GM18951 (cell line): ENCODE measurements around the gene CFL1.

Source experiments
- POLR2A ChIP-seq: IDR thresholded peaks from 4 replicates; pipeline ENCODE4 v1.6.1; 2011; ENCODE audit warnings: mild to moderate bottlenecking; ENCODE audit not compliant: insufficient read length, insufficient read depth; ENCODE audit errors: extremely low read depth
- in situ Hi-C: fragments of 300-500 bp; cut with MboI; formaldehyde crosslinking; loops from one replicate; pipeline ENCODE4 v1.12.0; 2022; ENCODE audit warnings: low sequenced_read_pairs, mixed read lengths, inconsistent platforms; ENCODE audit not compliant: unreplicated experiment

The CFL1 gene

DNA sequence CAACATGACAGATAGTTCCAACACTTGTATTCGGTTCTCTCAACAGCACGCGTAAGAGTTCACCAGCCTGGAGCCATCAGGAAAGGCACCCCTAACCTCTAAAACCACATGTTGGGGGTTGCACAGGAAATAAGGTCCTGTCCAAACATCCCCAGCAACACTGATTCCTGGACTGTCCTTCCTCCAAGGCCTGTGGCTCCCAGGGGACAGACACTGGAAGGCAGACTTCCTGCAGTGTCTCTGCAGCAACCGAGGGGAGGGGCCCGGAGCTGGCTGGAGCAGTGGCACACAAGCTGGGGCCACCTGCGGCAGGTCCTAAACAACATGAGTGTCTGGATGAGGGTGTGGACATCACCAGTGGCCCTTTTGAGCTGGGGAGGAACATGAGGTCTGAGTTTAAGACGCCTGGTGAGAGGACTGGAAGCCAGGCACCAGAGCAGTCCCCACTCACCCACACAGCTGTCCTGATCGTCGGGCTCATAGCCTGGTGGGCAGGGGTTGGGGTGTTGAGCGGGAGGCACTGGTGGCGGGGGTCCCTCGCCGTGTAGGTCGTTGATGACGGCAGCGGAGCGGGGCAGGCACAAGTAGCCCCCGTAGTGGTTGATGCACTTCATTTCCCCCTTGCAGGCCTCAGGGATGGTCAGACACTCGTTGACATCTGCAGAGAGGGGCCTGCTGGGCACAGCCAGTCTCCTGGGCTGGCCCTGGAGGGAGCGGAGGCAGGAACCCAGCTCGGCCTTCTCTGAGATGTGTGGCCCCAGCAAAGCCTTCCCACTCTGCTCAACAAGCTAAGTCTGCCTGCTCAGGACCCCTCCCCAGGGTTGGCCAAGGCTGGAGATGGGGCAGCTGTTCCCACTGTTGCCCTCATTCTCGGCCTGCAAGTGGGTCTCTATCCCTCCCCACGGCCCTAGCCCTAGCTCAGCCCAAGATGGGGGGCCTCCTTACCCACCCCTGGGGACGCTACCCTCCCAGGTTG is 13.0 kb upstream of the CFL1 start:
- in situ Hi-C loops, result no loop called here
- TF ChIP-seq POLR2A, result no peak

DNA sequence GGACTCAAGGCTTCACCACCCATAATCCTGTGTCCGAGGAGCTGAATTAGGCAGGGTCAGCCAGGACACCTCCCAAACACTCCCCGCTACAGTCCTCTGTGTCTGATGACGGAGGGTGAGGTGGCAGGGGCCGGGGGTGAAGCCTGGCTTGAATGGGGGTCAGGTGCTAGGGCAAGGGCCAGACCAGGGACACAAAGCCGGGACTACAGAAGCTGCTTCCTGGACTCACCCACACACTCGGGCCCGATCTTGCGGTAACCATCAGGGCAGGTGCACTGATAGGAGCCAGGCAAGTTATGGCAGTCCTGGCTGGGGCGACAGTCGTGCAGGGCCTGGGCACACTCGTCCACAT is 12.3 kb upstream of the CFL1 start:
- TF ChIP-seq POLR2A, result no peak
- in situ Hi-C loops, result no loop called here

GRCh38 chr11:65869643-65870306 is 11.8 kb upstream of the CFL1 start:
- in situ Hi-C loops, result no loop called here
- TF ChIP-seq POLR2A, result no peak

DNA sequence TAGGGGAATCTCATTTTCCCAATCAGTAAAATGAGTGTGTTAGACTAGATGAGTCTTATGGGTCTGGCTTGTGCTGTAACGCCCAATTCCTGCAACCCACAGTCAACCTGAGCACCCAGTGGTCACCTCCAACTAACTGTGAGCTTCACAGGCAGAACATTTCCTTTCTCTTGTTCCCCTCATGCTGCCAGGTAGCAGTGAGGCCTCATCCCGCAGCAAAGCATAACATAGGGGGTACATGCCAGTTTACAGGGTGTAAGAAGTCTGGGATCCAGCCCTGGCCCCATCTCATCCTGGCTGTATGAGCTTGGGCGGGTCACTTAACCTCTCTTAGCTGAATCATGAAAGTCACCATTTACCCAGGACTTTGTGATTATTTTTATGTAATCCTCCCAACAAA is 10.9 kb upstream of the CFL1 start:
- in situ Hi-C loops, result no loop called here
- TF ChIP-seq POLR2A, result no peak

DNA sequence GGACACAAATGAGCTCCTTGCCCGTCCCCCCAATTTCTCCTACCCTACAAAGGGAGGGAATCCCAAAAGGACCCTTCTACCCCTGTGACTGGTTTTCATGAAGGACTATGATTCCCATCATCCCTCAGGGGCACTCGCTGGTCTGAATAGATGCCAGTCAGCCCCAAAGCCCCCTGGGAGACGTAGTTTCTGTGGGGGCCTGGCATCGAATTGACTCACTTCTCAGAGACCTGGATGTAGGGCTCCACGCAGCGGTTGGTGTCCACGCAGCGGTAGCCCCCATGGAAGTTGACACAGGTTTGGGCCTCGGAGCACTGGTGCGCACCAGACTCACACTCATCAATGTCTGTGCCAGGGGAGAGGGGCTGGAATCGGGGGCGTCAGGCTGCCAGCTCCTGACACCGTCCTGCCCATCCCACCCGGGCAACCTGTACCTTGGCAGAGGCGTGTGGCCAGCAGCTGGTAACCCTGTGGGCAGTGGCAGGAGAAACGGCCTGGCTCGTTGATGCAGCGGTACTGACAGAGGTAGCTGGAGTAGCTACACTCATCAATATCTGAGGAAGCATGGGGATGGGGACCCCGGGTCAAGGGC is 10.2 kb upstream of the CFL1 start:
- in situ Hi-C loops, result no loop called here
- TF ChIP-seq POLR2A, result peak; percentile 36

GRCh38 chr11:65867284-65868071 is 9.5 kb upstream of the CFL1 start:
- TF ChIP-seq POLR2A, result no peak
- in situ Hi-C loops, result no loop called here

- no peak for TF ChIP-seq POLR2A
- in situ Hi-C loops, result no loop called here
Observed at GRCh38 chr11:65866509-65867283, 8.7 kb upstream of the CFL1 start.

- in situ Hi-C loops, result no loop called here
- TF ChIP-seq POLR2A, result no peak
Observed at GRCh38 chr11:65865550-65866172, 7.7 kb upstream of the CFL1 start.

DNA sequence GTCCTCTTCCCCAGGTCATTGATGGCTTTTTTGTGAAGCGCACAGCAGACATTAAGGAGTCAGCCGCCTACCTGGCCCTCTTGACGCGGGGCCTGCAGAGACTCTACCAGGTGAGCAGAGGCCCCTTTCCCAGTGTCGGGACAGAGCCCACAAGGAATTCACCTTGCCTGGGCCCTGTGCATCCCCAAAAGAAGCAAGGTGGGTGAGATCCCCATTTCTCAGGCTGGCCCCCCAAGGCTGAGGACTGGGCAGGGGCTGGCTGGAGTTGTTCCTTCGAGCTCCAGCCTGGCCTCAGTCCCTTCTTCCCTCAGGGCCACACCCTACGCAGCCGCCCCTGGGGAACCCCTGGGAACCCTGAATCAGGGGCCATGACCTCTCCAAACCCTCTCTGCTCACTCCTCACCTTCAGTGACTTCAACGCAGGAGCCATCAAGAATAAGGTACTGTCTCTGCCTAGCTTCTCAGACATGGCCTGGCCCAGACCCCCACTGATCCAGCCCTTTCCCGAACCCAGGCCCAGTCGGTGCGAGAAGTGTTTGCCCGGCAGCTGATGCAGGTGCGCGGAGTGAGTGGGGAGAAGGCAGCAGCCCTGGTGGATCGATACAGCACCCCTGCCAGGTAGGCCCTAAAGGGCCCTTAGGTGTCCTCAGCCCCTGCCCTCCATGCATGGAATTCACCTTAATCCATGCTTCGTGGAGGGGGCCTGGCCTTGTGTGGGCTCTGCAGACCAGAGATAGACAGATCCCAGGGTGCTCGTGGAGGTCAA is 6.9 kb upstream of the CFL1 start:
- TF ChIP-seq POLR2A, result no peak
- in situ Hi-C loops, result no loop called here

GRCh38 chr11:65863889-65864705 is 6.1 kb upstream of the CFL1 start:
- TF ChIP-seq POLR2A, result no peak
- in situ Hi-C loops, result no loop called here

GRCh38 chr11:65862941-65863888 is 5.2 kb upstream of the CFL1 start:
- no peak for TF ChIP-seq POLR2A
- in situ Hi-C loops, result no loop called here
